ENCODE measurements around the gene DPM3.

DNA sequence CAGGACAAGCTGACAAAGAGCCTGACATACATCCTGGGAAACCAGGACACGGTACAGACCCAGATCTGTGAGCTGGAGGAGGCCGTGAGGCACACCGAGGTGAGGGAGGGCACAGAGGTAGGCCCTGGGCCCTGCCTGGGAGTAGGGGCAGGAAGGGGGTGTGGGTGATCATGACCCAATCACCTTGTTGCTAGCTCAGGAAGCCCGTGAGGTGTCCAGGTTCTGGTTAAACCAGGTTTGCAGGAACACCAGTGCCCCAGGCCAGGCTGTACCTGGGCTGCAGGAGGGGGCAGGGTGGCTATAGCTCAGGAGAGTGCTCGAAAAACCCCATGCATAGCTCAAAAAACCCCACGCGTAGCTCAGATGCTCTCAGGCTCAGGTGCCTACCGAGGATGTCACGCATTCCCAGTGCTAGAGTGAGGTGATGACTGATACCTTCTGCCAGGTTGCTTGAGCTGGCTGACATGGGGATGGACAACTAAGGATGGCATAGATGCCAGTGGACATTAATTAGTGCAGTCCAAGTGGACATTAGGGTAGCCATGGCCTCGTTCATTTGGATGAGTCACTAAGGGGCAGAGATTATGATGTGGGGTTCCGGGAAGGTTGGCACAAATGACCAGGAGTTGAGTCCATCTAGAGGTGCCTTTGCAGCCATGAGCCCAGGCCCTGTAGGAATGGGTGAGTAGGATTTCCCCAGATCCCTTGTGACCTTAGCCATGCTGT is 37.0 kb upstream of the DPM3 start:
- no peak for TF ChIP-seq POLR2A (IDR thresholded peaks at IDR 0.05)
- TF ChIP-seq, protein P1, sequence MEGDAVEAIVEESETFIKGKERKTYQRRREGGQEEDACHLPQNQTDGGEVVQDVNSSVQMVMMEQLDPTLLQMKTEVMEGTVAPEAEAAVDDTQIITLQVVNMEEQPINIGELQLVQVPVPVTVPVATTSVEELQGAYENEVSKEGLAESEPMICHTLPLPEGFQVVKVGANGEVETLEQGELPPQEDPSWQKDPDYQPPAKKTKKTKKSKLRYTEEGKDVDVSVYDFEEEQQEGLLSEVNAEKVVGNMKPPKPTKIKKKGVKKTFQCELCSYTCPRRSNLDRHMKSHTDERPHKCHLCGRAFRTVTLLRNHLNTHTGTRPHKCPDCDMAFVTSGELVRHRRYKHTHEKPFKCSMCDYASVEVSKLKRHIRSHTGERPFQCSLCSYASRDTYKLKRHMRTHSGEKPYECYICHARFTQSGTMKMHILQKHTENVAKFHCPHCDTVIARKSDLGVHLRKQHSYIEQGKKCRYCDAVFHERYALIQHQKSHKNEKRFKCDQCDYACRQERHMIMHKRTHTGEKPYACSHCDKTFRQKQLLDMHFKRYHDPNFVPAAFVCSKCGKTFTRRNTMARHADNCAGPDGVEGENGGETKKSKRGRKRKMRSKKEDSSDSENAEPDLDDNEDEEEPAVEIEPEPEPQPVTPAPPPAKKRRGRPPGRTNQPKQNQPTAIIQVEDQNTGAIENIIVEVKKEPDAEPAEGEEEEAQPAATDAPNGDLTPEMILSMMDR (IDR thresholded peaks at IDR 0.05), result no peak
